Transverse colon (tissue), 4 donors: ENCODE measurements around the gene MBNL1. TPM values are rescaled to one million over a fixed set of nuclear protein-coding genes. Genes with fewer than 3 reads are reported as not detected.

Experiments
- DNase-seq: peaks from one replicate; pipeline ENCODE4 v3.0.0-alpha.2; 2019
- H3K27ac ChIP-seq, 4 donors: fragments of 200-600 bp; sonication (generic); 2 replicates each; pipeline ENCODE4 v1.5.1; 2016 to 2018; ENCODE audit warnings: inconsistent platforms in 4 of 4
- H3K27me3 ChIP-seq: fragments of 200-600 bp; sonication (generic); 2 replicates; pipeline ENCODE4 v1.5.1; 2017; ENCODE audit warnings: inconsistent platforms
- H3K36me3 ChIP-seq, 4 donors: fragments of 200-600 bp; sonication (generic); 2 replicates each; pipeline ENCODE4 v1.5.1; 2017 to 2019; ENCODE audit warnings: inconsistent platforms in 4 of 4
- H3K4me1 ChIP-seq, 4 donors: fragments of 200-600 bp; sonication (generic); 2 replicates each; pipeline ENCODE4 v1.5.1; 2017 to 2020; ENCODE audit warnings: inconsistent platforms in 4 of 4
- H3K4me3 ChIP-seq, 4 donors: fragments of 200-600 bp; sonication (generic); 1 replicate in 1 of 4; 2 replicates in 3 of 4; pipeline versions ENCODE4 v1.5.1 to v1.6.1; 2017 to 2019; ENCODE audit warnings: inconsistent platforms in 4 of 4
- H3K9me3 ChIP-seq, 2 donors: fragments of 200-600 bp; sonication (generic); 2 replicates each; pipeline ENCODE4 v1.5.1; 2017 to 2019; ENCODE audit warnings: inconsistent platforms in 2 of 2
- CTCF ChIP-seq, 5 experiments: fragments of 200-600 bp in 3 of 5; fragments of 450-650 bp in 2 of 5; sonication (generic) in 3 of 5; IDR thresholded peaks; 1 replicate in 2 of 5; 2 replicates in 3 of 5; pipeline ENCODE4 v1.5.1; 2016 to 2017; ENCODE audit warnings: antibody characterized with exemption in 5 of 5, inconsistent platforms in 3 of 5, mild to moderate bottlenecking in 2 of 5, moderate library complexity in 1 of 5
- EP300 ChIP-seq: sonication (generic); formaldehyde crosslinking; IDR thresholded peaks from one replicate; pipeline ENCODE4 v1.6.1; 2017; ENCODE audit warnings: antibody characterized with exemption, low read depth
- POLR2A ChIP-seq: fragments of 450-650 bp; IDR thresholded peaks from one replicate; pipeline ENCODE4 v1.6.1; 2016; ENCODE audit warnings: antibody characterized with exemption, mild to moderate bottlenecking, moderate library complexity
- POLR2AphosphoS5 ChIP-seq, 3 donors: sonication (generic); formaldehyde crosslinking; IDR thresholded peaks; one replicate each; pipeline ENCODE4 v1.6.1; 2016; ENCODE audit warnings: antibody characterized with exemption in 3 of 3
- WGBS, 2 donors: methylation state at CpG; one replicate each; pipeline ENCODE4 v1.1.5; 2018; ENCODE audit warnings: low coverage in 1 of 2; 5-methylcytosine and 5-hydroxymethylcytosine counted together
- in situ Hi-C, 4 donors: fragments of 200-750 bp; cut with MboI; loops; one replicate each; pipeline versions ENCODE4 v1.15.0 to v1.15.1; 2017; ENCODE audit warnings: low sequenced_read_pairs in 3 of 4, low pct_ligation_motif_present in 1 of 4, low pct_unique_long_range_greater_than_20kb in 1 of 4
- intact Hi-C: fragments of 100-400 bp; cut with DNase I; formaldehyde crosslinking; loops from one replicate; pipeline ENCODE4 v1.15.1; 2023; ENCODE audit warnings: low total_unique reads
- total RNA-seq, 4 donors: library from RNA; depleted of rRNA; stranded (reverse); fragments of >200 nt; gene quantifications; one replicate each; pipeline ENCODE4 v1.1.0, GENCODE V29; 2016

MBNL1 gene
- total RNA-seq, 4 donors from 2014 or later = 232 to 658 (median 509) TPM

GRCh38 chr3:152296382-152296781 lies 27.7 kb downstream of the MBNL1 start:
- H3K9me3 ChIP-seq = no peaks in the 10 kb centered on the region
- WGBS, 2 donors = 79 to 80% methylated on average over 3 of the region's 3 CpGs
- no peaks in the 10 kb centered on the region for H3K36me3 ChIP-seq
- no peak overlapping the region for H3K4me3 ChIP-seq
- intact Hi-C loops = no loop called here
- no peaks in the 10 kb centered on the region for H3K27me3 ChIP-seq
- in situ Hi-C loops = loop anchor here in 1 of 4 donors (25.0 kb wide), 1 partner anchor 141 kb away; no protein-coding TSS in a partner anchor
- H3K27ac ChIP-seq = peak overlapping the region; percentile 72 to 89 (median 81)
- H3K4me1 ChIP-seq = peaks cover 27 to 98% (median 65%) of the 10 kb centered on the region in 4 donors
- TF ChIP-seq POLR2AphosphoS5 (IDR thresholded peaks at IDR 0.05) = no peak
- no peak for TF ChIP-seq CTCF (IDR thresholded peaks at IDR 0.05)
- DNase-seq = no peak

- H3K4me3 ChIP-seq = no peak overlapping the region
- peak overlapping the region; percentile 88 to 91 (median 90) for H3K27ac ChIP-seq
- no peaks in the 10 kb centered on the region for H3K27me3 ChIP-seq
- TF ChIP-seq EP300 (no peak), POLR2A (no peak), CTCF (IDR thresholded peaks at IDR 0.05) (no peak), POLR2AphosphoS5 (IDR thresholded peaks at IDR 0.05) (no peak)
- no peaks in the 10 kb centered on the region for H3K9me3 ChIP-seq
- intact Hi-C loops (no loop called here), in situ Hi-C loops (loop anchor here in 1 of 4 donors (25.0 kb wide), 1 partner anchor 140 kb away; no protein-coding TSS in a partner anchor)
- no peak for DNase-seq
- H3K4me1 ChIP-seq = peaks cover 27 to 98% (median 66%) of the 10 kb centered on the region in 4 donors
- WGBS, 2 donors = 69 to 80% methylated on average over 1 of the region's 1 CpG
- no peaks in the 10 kb centered on the region for H3K36me3 ChIP-seq
Measured at GRCh38 chr3:152296971-152297370, 28.2 kb downstream of the MBNL1 start.

GRCh38 chr3:152298393-152299248 lies 29.9 kb downstream of the MBNL1 start:
- Histone ChIP-seq H3K27ac (peak overlapping the region; percentile 88 to 91 (median 90)), H3K4me1 (peaks cover 27 to 98% (median 68%) of the 10 kb centered on the region in 4 donors), H3K4me3 (peak overlapping the region in 3 of 4 donors; percentile 13 to 44 (median 26)), H3K27me3 (no peaks in the 10 kb centered on the region), H3K36me3 (no peaks in the 10 kb centered on the region), H3K9me3 (no peaks in the 10 kb centered on the region)
- peak; percentile 57 for DNase-seq
- WGBS, 2 donors = 1 to 4% methylated on average over 13 to 14 of the region's 14 CpGs
- in situ Hi-C loops = loop anchor here in 1 of 4 donors (25.0 kb wide), 1 partner anchor 139 kb away; no protein-coding TSS in a partner anchor
- TF ChIP-seq CTCF (IDR thresholded peaks at IDR 0.05) (no peak), POLR2A (peak; percentile 57), POLR2AphosphoS5 (IDR thresholded peaks at IDR 0.05) (peak; percentile 64 to 80 (median 80))
- intact Hi-C loops = loop anchor here (1.0 kb wide), 1 partner anchor 146 kb away; no protein-coding TSS in a partner anchor

GRCh38 chr3:152299249-152299976 lies 30.7 kb downstream of the MBNL1 start:
- H3K4me1 ChIP-seq = peaks cover 27 to 99% (median 75%) of the 10 kb centered on the region in 4 donors
- intact Hi-C loops = no loop called here
- in situ Hi-C loops = loop anchor here in 1 of 4 donors (25.0 kb wide), 1 partner anchor 138 kb away; no protein-coding TSS in a partner anchor
- 22 to 36% methylated on average over 6 to 9 of the region's 9 CpGs for WGBS, 2 donors
- no peaks in the 10 kb centered on the region for H3K36me3 ChIP-seq
- H3K27ac ChIP-seq = peak overlapping the region; percentile 88 to 91 (median 90)
- no peaks in the 10 kb centered on the region for H3K9me3 ChIP-seq
- no peaks in the 10 kb centered on the region for H3K27me3 ChIP-seq
- peak overlapping the region in 3 of 4 donors; percentile 13 to 44 (median 26) for H3K4me3 ChIP-seq
- no peak for DNase-seq
- TF ChIP-seq POLR2A = no peak
- no peak for TF ChIP-seq CTCF (IDR thresholded peaks at IDR 0.05)
- TF ChIP-seq POLR2AphosphoS5 (IDR thresholded peaks at IDR 0.05) = no peak
- no peak for TF ChIP-seq EP300
